ENCODE data around the gene ANO9.
"Not testable (repeated sequence)": the region's sequence is repeated elsewhere in the genome, so short reads cannot be mapped to it uniquely, and the experiment has no call there.

The ANO9 gene

GRCh38 chr11:434496-434895 lies 7.3 kb downstream of the ANO9 start:
- no peak for DNase-seq (ENCODE audit: low read depth, low spot score)

- DNase-seq (ENCODE audit: low read depth, low spot score) = no peak
These were observed 8.2 kb downstream of the ANO9 start for GRCh38 chr11:433641-434040.

GRCh38 chr11:433111-433510 lies 8.7 kb downstream of the ANO9 start:
- no peak for DNase-seq (ENCODE audit: low read depth, low spot score)

DNA sequence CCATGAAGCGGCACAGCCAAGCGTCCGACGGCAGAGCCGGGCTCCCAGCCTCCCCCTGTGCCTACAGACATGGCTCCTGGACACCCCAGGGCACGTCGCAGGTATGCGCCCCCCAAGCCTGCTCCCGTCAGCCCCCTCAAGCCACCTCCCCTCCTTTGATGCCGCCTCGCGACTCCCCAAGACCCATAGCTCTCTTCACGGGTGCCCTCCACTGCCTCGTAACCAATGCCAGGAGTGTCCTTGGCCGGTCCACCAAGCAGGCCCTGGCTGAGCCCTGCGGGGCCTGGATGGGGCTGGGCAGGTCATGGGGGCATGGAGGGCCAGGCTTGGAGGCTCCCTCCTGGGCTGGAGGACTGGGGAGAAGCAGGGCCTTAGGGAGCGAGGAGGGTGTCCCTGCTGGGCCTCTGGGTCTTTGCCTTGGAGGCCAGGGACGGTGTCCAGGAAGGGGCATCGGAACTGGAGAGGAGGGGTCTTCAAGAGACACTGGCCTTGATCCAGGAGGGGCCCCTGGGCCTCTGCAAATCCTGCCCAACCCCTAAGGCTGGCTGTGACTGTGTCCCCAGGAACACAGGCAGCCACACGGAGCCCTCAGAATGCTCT lies 9.2 kb downstream of the ANO9 start:
- no peak for DNase-seq (ENCODE audit: low read depth, low spot score)

DNA sequence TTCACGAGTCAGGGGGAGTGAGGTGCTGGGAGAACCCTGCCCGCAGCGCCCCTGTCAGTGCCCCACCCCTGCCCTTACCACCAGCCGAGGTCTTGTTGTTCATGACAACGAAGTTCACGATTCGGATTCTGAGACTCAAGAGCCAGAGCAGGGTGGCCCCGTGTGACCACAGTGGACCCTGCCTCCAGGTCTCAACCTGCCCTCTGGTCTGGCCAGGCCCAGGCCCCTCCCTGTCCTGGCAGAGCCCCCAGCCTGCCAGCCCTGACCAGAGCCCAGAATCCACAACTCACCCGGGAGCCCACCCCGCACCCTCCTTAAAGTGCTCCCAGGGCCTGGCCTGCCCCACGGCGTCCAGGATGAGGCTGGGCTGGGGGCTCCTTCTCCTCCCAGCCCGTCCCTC lies 9.9 kb downstream of the ANO9 start:
- no peak for DNase-seq (ENCODE audit: low read depth, low spot score)

DNA sequence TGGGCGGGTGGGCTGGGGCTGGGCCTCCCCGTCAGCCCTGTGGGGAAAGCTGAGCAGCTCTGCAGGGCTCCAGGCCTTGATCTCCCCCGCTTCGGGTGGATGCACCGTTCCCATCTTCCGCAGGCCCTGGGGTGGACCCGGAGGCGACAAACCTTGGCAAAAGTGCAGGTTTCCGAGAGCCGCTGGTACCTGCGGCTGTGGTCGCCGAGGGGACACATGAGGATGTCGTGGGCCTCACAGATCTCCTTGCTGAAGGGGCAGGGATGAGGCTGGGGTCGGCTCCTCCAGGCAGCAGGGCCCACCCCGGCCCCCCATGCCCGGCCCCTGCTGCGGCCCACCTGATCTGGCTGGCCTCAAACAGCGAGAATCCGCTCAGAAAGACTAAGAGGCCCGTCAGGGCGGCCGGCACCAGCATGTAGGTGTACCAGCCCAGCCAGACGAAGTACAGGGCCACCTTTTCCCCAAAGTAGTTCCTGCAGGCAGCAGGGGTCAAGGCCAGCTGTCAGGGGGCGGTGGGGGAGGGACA lies 11.8 kb downstream of the ANO9 start:
- DNase-seq (ENCODE audit: low read depth, low spot score) = no peak

GRCh38 chr11:429391-429790 lies 12.4 kb downstream of the ANO9 start:
- no peak for DNase-seq (ENCODE audit: low read depth, low spot score)

DNA sequence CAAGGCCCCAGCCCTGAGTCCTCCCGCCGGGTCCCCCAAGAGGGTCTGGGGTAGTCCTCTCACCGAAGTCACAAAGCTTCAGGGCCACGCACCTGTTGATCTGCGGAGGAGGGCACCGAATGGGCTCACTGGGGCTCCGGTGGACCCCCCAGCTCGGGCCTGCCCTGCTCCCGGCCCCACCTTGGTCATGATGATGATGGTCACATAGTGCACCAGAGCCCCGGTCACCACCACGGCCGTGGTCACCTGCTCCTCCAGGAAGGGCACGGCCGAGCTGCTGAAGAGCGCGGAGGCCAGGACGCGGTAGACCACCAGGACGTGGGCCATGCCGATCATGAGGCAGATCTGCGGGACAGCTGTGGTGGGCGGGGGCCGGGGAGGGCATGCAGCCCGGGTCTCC lies 13.5 kb downstream of the ANO9 start:
- DNase-seq (ENCODE audit: low read depth, low spot score) = no peak

- DNase-seq (ENCODE audit: low read depth, low spot score) = no peak
These were observed 15.0 kb downstream of the ANO9 start for GRCh38 chr11:426851-427250.

DNA sequence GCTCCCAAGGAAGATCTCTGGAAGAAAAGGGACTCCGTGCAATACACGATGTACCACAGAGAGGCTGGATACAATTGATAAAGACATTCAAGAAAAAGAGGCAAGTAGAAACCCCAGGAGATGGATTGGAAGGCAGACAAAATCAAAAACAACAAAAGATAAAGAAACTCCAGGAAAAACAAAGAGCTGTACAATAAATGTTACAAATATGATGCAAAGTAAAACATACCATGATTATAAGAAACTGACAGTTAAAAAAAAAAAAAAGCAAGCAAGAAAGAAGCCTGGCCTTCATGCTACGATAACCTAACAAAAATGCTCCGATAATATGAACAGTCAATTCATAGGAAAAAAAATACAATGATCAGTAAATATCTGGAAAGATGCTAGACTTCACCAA lies 16.5 kb downstream of the ANO9 start:
- DNase-seq (ENCODE audit: low read depth, low spot score) = no peak

- not testable (repeated sequence) for DNase-seq (ENCODE audit: low read depth, low spot score)
These were observed 17.0 kb downstream of the ANO9 start for GRCh38 chr11:424766-425165.

DNA sequence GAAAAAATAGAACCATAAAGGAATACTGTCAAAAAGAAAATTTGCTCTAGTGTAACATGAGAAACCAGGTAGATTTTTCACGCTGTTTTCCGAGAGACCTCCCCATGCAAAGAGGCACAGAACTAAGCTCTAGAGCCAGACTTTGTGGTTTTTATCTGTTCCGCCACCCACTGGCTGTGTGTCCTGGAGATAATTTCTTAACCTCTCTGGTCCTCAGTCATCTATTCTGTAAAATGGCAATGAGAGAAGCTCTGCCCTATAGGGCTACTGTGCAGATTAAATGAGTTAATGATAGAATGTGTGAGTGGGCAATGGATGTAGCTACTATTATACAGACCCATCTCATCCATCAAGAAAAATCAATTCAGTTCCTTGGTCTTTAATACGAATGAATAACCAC lies 17.6 kb downstream of the ANO9 start:
- DNase-seq (ENCODE audit: low read depth, low spot score) = no peak

DNA sequence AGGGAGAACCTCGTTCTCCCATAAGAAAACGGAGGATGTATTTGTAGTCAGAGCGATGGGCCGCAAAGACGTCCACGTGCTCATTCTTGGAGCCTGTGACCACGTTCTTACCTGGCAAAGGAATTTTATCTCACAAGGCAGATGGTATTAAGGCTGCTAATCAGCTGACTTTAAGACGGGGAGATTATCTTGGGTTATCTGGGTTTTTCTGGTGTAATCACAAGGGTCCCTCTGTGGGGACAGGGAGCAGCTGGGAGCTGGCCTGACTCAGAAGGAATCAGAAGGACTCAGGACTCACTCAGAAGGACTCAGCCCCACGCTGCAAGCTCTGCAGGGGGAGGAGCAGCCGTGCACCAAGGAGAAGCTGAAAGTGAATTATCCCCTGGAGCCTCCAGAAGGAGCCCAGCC lies 19.6 kb downstream of the ANO9 start:
- no peak for DNase-seq (ENCODE audit: low read depth, low spot score)

DNA sequence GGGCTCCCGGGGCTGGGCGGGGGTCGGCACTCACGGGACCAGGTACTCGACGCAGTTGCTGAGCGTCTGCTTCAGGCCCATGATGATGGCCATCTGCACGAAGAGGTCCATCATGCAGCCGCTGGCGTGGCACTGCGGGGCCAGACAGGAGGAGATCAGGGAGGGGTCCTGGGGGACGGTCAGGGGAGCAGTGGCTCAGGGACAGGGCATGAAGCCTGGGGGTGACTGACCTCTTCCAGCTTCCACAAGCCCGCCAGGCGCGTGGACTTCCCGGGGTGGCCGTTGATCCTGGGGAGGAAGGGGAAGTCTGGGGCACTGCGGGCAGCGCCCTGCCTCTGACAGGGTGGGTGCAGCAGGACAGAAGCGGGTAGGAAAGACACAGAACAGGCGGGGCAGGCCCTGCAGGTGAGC lies 20.9 kb downstream of the ANO9 start:
- no peak for DNase-seq (ENCODE audit: low read depth, low spot score)

GRCh38 chr11:420054-420910 lies 21.5 kb downstream of the ANO9 start:
- DNase-seq (ENCODE audit: low read depth, low spot score) = no peak

DNA sequence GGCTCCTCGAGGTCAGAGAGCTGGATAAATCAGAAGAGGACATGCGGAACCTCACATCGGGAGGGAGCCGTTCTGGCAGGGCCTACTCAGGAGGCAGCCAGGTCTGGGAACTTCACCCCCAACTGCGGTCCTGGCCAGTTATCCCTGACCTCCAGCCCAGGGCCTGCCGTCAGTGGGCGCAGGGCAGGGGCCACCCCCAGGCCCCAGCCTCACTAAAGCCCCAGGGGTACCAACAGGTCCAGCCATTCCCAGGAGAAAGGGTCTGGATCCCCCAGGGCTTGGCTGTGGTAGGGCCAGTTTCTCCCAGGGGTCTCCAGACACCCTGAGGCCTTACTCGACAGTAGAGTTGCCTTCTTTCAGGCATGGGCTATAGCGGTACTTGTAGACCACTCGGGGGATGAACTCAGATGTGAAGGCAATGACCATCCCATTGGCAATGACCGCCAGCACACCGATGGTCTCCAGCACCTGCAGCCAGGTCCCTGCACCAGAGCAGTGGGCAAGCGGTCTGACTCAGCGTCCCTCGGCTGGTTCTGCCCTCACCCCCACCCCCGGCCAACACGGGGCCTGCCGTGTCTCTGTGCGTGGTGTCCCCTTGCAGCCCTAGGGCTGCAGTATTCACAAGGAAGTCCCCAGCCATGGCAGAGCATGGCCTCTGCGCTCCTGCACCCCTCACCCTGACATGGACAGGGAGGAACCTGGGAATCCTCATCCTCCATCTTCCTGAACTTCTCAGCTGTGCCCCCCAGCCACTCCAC lies 22.4 kb downstream of the ANO9 start:
- no peak for DNase-seq (ENCODE audit: low read depth, low spot score)

GRCh38 chr11:418343-419247 lies 23.2 kb downstream of the ANO9 start:
- DNase-seq (ENCODE audit: low read depth, low spot score) = no peak

- DNase-seq (ENCODE audit: low read depth, low spot score) = no peak
These were observed 24.0 kb downstream of the ANO9 start for GRCh38 chr11:417652-418342.

- no peak for DNase-seq (ENCODE audit: low read depth, low spot score)
These were observed 24.8 kb downstream of the ANO9 start for GRCh38 chr11:416757-417621.

Measured in smooth muscle cell of the brain vasculature (primary cell).